ENCODE results near the gene FSTL5. TPM values are rescaled to one million over a fixed set of nuclear protein-coding genes. Genes with fewer than 3 reads are reported as not detected.
A peak's percentile ranks its signal among the peaks of the same experiment; 100 is the strongest.

FSTL5 gene
- total RNA-seq, 1 experiment from 2014 or later = not detected

DNA sequence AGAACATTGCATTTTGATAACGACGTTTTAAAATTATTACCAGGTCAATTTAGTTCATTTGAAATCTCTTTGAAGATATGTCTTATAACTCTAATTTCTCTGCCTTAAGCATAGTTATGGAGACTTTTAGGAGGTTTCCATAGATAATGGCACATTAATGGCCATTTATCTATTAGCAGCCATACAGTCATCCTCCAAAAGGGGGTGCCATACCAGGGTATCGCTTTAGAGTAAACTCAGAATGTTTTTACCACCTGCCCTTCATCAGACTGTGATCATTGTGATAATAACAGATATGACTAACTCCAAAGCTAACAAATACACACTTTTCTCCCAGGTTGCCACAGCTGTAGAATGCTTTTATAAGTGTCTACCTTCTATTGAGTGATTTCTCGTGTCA, 461.5 kb downstream of the FSTL5 start:
- Histone ChIP-seq H2BK12ac (ENCODE audit: insufficient read length, low read depth, low read length) (no peak overlapping the region), H4K91ac (ENCODE audit: insufficient read length, low read depth, low read length) (no peak overlapping the region), H3K79me2 (ENCODE audit: insufficient read depth, low read length) (no peaks in the 10 kb centered on the region), H2AFZ (ENCODE audit: low read length) (no peak overlapping the region), H3K79me1 (ENCODE audit: insufficient read depth, low read depth, low read length, poor library complexity, severe bottlenecking) (no peaks in the 10 kb centered on the region), H4K20me1 (ENCODE audit: control insufficient read depth, insufficient read depth, insufficient read length) (no peaks in the 10 kb centered on the region), H3K9ac (ENCODE audit: extremely low read depth, insufficient read length, low read length) (no peak overlapping the region), H3K14ac (ENCODE audit: insufficient read depth, low read length) (no peak overlapping the region), H3K56ac (ENCODE audit: insufficient read length, low read depth, low read length) (no peak overlapping the region), H3K23me2 (ENCODE audit: insufficient read length, low read depth, low read length, poor library complexity, severe bottlenecking) (no peaks in the 10 kb centered on the region), H4K8ac (replicated peaks; ENCODE audit: insufficient read length, low read depth, low read length) (no peak overlapping the region), H4K5ac (ENCODE audit: insufficient read length, low read depth, low read length) (no peak overlapping the region), H2AK5ac (ENCODE audit: insufficient read length, low read length) (no peak overlapping the region), H2BK120ac (ENCODE audit: low read depth, low read length, poor library complexity, severe bottlenecking) (no peak overlapping the region), H3K9me3 (ENCODE audit: control insufficient read depth, low read depth, low read length) (no peaks in the 10 kb centered on the region), H3K27ac (ENCODE audit: insufficient read length, low read depth, low read length) (no peak overlapping the region), H2BK15ac (ENCODE audit: low read depth, low read length) (no peak overlapping the region), H3K4me1 (ENCODE audit: insufficient read depth, low read length) (no peaks in the 10 kb centered on the region), H3T11ph (ENCODE audit: low read length) (no peak overlapping the region), H3K4me2 (ENCODE audit: insufficient read depth, insufficient read length, low read length) (no peak overlapping the region), H2BK20ac (ENCODE audit: low read depth, low read length, poor library complexity, severe bottlenecking) (no peak overlapping the region), H3K27me3 (ENCODE audit: insufficient read depth, low read length) (no peaks in the 10 kb centered on the region), H2BK5ac (ENCODE audit: insufficient read length, low read length) (no peak overlapping the region), H3K4ac (ENCODE audit: low read depth, low read length) (no peak overlapping the region), H3K18ac (ENCODE audit: insufficient read length, low read depth, low read length) (no peak overlapping the region), H3K23ac (ENCODE audit: insufficient read length, low read depth, low read length) (no peak overlapping the region)
- no peaks in the 10 kb centered on the region for H3K4me1 Mint-ChIP-seq
- no peaks in the 10 kb centered on the region for H3K9me3 Mint-ChIP-seq
- no peaks in the 10 kb centered on the region for H3K36me3 Mint-ChIP-seq (ENCODE audit: insufficient read depth in 1 of 3, low read depth in 3 of 3)
- no peak for DNase-seq
- no CpG with 5 or more reads among the region's 4 CpGs for WGBS (ENCODE audit: extremely low coverage, insufficient read length, low lambda C conversion rate)
- TF ChIP-seq, protein P1, sequence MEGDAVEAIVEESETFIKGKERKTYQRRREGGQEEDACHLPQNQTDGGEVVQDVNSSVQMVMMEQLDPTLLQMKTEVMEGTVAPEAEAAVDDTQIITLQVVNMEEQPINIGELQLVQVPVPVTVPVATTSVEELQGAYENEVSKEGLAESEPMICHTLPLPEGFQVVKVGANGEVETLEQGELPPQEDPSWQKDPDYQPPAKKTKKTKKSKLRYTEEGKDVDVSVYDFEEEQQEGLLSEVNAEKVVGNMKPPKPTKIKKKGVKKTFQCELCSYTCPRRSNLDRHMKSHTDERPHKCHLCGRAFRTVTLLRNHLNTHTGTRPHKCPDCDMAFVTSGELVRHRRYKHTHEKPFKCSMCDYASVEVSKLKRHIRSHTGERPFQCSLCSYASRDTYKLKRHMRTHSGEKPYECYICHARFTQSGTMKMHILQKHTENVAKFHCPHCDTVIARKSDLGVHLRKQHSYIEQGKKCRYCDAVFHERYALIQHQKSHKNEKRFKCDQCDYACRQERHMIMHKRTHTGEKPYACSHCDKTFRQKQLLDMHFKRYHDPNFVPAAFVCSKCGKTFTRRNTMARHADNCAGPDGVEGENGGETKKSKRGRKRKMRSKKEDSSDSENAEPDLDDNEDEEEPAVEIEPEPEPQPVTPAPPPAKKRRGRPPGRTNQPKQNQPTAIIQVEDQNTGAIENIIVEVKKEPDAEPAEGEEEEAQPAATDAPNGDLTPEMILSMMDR (conservative IDR thresholded peaks at IDR 0.05) = peak; percentile 65
- no peak overlapping the region for H3K27ac Mint-ChIP-seq
- no peaks in the 10 kb centered on the region for H3K27me3 Mint-ChIP-seq (ENCODE audit: low read depth)
- no peak overlapping the region for H3K4me3 Mint-ChIP-seq

Measured in H9 (cell line).